Astrocyte (in vitro differentiated cells and primary cell): ENCODE data around the gene FHAD1. TPM values are rescaled to one million over a fixed set of nuclear protein-coding genes. Genes with fewer than 3 reads are reported as not detected.

ENCODE experiments used
- DNase-seq: peaks from one replicate; pipeline ENCODE4 v3.0.0-alpha.2; 2010; ENCODE audit warnings: low read depth
- FAIRE-seq: peaks from 2 replicates; lab custom pipeline; 2011; peaks lifted over from hg19 to GRCh38; lab: Jason Lieb, UNC
- H2AFZ ChIP-seq: 2 replicates; pipeline ENCODE4 v1.6.0; 2012; ENCODE audit warnings: low read depth, low read length, inconsistent platforms
- H3K27ac ChIP-seq: 2 replicates; pipeline ENCODE4 v1.5.1; 2011; ENCODE audit warnings: low read depth, low read length, inconsistent platforms
- H3K27me3 ChIP-seq: 2 replicates; pipeline ENCODE4 v1.6.0; 2011; ENCODE audit warnings: low read length, inconsistent platforms; ENCODE audit not compliant: insufficient read depth
- H3K36me3 ChIP-seq: 2 replicates; pipeline ENCODE4 v1.5.1; 2011; ENCODE audit warnings: low read length, inconsistent platforms; ENCODE audit not compliant: insufficient read depth
- H3K4me1 ChIP-seq: 2 replicates; pipeline ENCODE4 v1.5.1; 2011; ENCODE audit warnings: low read length, inconsistent platforms; ENCODE audit not compliant: insufficient read depth
- H3K4me2 ChIP-seq: 2 replicates; pipeline ENCODE4 v1.6.0; 2012; ENCODE audit warnings: low read length, inconsistent platforms
- H3K4me3 ChIP-seq: 2 replicates; pipeline ENCODE4 v1.5.1; 2011; ENCODE audit warnings: low read depth, mild to moderate bottlenecking, low read length, inconsistent platforms; ENCODE audit not compliant: insufficient read depth
- H3K79me2 ChIP-seq: 2 replicates; pipeline ENCODE4 v1.6.0; 2012; ENCODE audit warnings: mild to moderate bottlenecking, low read length, inconsistent platforms; ENCODE audit not compliant: insufficient read depth
- H3K9ac ChIP-seq: 2 replicates; pipeline ENCODE4 v1.6.0; 2012; ENCODE audit warnings: mild to moderate bottlenecking, low read length, inconsistent platforms
- H3K9me3 ChIP-seq: 2 replicates; pipeline ENCODE4 v1.5.1; 2012; ENCODE audit warnings: low read depth, mild to moderate bottlenecking, low read length, inconsistent platforms; ENCODE audit not compliant: insufficient read depth
- H4K20me1 ChIP-seq: 2 replicates; pipeline ENCODE4 v1.6.0; 2012; ENCODE audit warnings: low read length, inconsistent platforms; ENCODE audit not compliant: insufficient read depth
- H3K27ac Mint-ChIP-seq: one replicate; pipeline ENCODE4 v1.8.0; 2021; ENCODE audit warnings: mild to moderate bottlenecking, mixed read lengths; ENCODE audit not compliant: unreplicated experiment
- H3K27me3 Mint-ChIP-seq: one replicate; pipeline ENCODE4 v1.8.0; 2021; ENCODE audit warnings: low read depth, mixed read lengths; ENCODE audit not compliant: unreplicated experiment
- H3K36me3 Mint-ChIP-seq: one replicate; pipeline ENCODE4 v1.8.0; 2021; ENCODE audit warnings: low read depth, mixed read lengths; ENCODE audit not compliant: unreplicated experiment
- H3K4me1 Mint-ChIP-seq: one replicate; pipeline ENCODE4 v1.8.0; 2021; ENCODE audit warnings: low read depth, mixed read lengths; ENCODE audit not compliant: unreplicated experiment
- H3K4me3 Mint-ChIP-seq: one replicate; pipeline ENCODE4 v1.8.0; 2021; ENCODE audit warnings: mild to moderate bottlenecking, moderate library complexity, mixed read lengths; ENCODE audit not compliant: unreplicated experiment
- H3K9me3 Mint-ChIP-seq: one replicate; pipeline ENCODE4 v1.8.0; 2021; ENCODE audit warnings: mild to moderate bottlenecking, mixed read lengths; ENCODE audit not compliant: unreplicated experiment
- CTCF ChIP-seq: IDR thresholded peaks from 2 replicates; pipeline ENCODE4 v1.5.1; 2011; ENCODE audit warnings: low read depth, mild to moderate bottlenecking, inconsistent platforms, low read length, moderate library complexity; ENCODE audit not compliant: insufficient read depth
- EZH2 ChIP-seq: IDR thresholded peaks from 2 replicates; pipeline ENCODE4 v1.6.1; 2012; ENCODE audit warnings: mild to moderate bottlenecking, low read length, inconsistent platforms; ENCODE audit not compliant: insufficient read depth
- total RNA-seq: library from RNA; stranded (reverse); gene quantifications from 2 replicates; pipeline ENCODE4 v1.2.1, GENCODE V29; 2021

FHAD1 gene
- total RNA-seq, 1 donor from 2014 or later: 0.25 TPM

GRCh38 chr1:15279576-15280230 is 32.7 kb downstream of the FHAD1 start:
- Histone ChIP-seq H3K27ac (no peak overlapping the region), H2AFZ (no peak overlapping the region), H3K27me3 (peaks cover 7% of the 10 kb centered on the region), H3K9me3 (no peaks in the 10 kb centered on the region), H3K36me3 (no peaks in the 10 kb centered on the region), H3K4me3 (no peak overlapping the region), H3K4me1 (no peaks in the 10 kb centered on the region), H3K9ac (no peak overlapping the region), H3K79me2 (no peaks in the 10 kb centered on the region), H4K20me1 (no peaks in the 10 kb centered on the region), H3K4me2 (no peak overlapping the region)
- FAIRE-seq: no peak
- no peak for TF ChIP-seq CTCF
- TF ChIP-seq EZH2: no peak
- Mint-ChIP-seq H3K36me3 (no peaks in the 10 kb centered on the region), H3K27me3 (peaks cover 17% of the 10 kb centered on the region), H3K4me1 (peaks cover 7% of the 10 kb centered on the region), H3K27ac (no peak overlapping the region), H3K4me3 (no peak overlapping the region), H3K9me3 (no peaks in the 10 kb centered on the region)
- DNase-seq: peak; percentile 53

GRCh38 chr1:15280416-15280815 is 33.4 kb downstream of the FHAD1 start:
- Histone ChIP-seq H4K20me1 (no peaks in the 10 kb centered on the region), H3K36me3 (no peaks in the 10 kb centered on the region), H3K9me3 (no peaks in the 10 kb centered on the region), H3K4me3 (no peak overlapping the region), H3K4me2 (no peak overlapping the region), H3K27ac (no peak overlapping the region), H3K9ac (no peak overlapping the region), H2AFZ (no peak overlapping the region), H3K27me3 (peaks cover 7% of the 10 kb centered on the region), H3K79me2 (no peaks in the 10 kb centered on the region), H3K4me1 (no peaks in the 10 kb centered on the region)
- Mint-ChIP-seq H3K9me3 (no peaks in the 10 kb centered on the region), H3K4me1 (peaks cover 7% of the 10 kb centered on the region), H3K27ac (no peak overlapping the region), H3K27me3 (peaks cover 16% of the 10 kb centered on the region), H3K36me3 (no peaks in the 10 kb centered on the region), H3K4me3 (no peak overlapping the region)
- TF ChIP-seq CTCF (no peak), EZH2 (no peak)
- DNase-seq (no peak), FAIRE-seq (no peak)

GRCh38 chr1:15282038-15282437 is 35.0 kb downstream of the FHAD1 start:
- H3K4me3 Mint-ChIP-seq: no peak overlapping the region
- H3K4me1 Mint-ChIP-seq: peaks cover 7% of the 10 kb centered on the region
- Histone ChIP-seq H3K4me3 (no peak overlapping the region), H4K20me1 (no peaks in the 10 kb centered on the region), H3K36me3 (no peaks in the 10 kb centered on the region), H3K27me3 (no peaks in the 10 kb centered on the region), H3K9me3 (no peaks in the 10 kb centered on the region), H3K79me2 (no peaks in the 10 kb centered on the region), H3K4me1 (no peaks in the 10 kb centered on the region), H2AFZ (no peak overlapping the region), H3K27ac (no peak overlapping the region), H3K4me2 (no peak overlapping the region), H3K9ac (no peak overlapping the region)
- H3K27ac Mint-ChIP-seq: no peak overlapping the region
- peaks cover under 1% of the 10 kb centered on the region for H3K9me3 Mint-ChIP-seq
- no peaks in the 10 kb centered on the region for H3K36me3 Mint-ChIP-seq
- TF ChIP-seq CTCF (no peak), EZH2 (no peak)
- H3K27me3 Mint-ChIP-seq: peaks cover 7% of the 10 kb centered on the region
- FAIRE-seq: no peak
- DNase-seq: no peak
